HG03103 (cell line): ENCODE results near the gene NUDT14.

Source experiments
- ATAC-seq: cut with Tn5 transposase; IDR thresholded peaks from one replicate; pipeline ENCODE4 v1.9.1; 2021; ENCODE audit warnings: low read depth; ENCODE audit not compliant: unreplicated experiment

NUDT14 gene

DNA sequence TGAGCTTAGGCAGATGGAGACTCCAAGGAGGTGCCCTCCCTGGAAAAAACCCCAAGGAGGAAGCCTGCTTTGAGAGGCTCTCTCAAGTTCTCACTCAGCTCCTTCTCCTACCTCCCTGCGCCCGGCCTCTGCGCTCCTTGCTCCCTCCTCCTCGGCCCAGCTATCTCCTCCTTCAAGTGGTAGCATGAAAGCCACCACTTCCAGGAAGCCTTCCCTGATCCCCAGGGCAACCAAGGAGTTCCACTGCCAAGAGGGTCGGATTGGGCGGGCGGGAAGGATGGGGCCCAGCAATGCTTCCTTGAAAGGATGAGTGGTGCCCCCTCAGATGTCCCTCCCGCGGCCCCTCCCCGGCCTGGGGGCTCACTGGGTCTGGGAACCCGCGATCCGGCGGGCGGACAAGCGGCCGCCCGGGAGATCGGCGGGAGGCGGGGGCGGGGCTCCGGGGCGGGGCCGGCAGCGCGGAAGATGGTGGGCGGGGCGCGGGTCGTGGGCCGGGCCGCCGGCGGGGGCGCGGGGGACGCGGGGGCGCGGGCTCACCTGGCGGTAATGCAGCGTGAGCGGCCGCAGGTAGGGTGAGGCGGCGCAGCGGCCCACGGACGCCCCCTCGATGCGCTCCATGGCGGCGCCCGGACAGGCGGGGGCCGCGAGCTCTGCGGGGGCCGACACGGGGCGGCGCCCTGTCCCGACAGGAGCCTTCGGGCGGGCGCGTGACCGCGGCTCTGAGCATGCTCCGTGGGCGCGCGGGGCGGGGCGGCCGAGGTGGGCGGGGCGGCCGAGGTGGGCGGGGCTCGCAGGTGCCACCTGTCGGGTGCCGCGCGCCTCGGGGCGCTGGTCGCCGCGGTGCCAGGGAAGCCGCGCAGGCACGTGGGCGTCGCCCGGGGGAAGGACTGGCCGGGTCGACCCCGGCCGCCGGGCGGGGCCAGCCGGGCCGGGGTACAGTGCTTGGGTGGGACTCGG, at the start of gene NUDT14:
Gene NUDT14 (minus strand): TSS at position 721 of the 957 bp plus-strand sequence. CDS start 103 bp downstream, at position 618.
- peak; percentile 68 for ATAC-seq

DNA sequence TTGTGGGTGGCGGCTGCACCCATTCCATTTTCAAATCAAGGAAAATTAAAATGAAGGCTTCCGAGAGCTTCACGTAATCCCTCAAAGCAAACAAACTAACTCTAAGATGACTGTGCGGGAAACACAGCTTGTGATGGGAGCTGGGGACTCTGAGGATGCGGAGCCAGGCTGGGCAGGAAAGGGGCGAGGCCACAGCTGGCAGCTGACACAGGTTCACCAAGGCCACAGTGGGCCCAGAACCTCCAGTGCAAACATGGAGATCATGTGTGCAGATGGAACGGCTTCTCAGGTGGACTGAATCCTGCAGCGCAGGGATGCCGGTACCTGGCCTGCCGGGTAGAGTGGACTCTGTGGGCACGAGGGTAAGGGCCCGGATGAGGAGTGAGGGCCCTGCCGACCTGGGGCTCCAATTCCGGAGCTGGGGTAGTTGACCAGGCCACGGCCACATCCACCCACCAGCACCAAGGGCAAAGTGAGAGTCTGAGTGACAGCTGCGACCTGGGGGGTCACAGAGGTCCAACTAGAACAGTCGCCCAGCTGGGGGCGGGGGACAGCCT, 48.1 kb upstream of the NUDT14 start:
- no peak for ATAC-seq

DNA sequence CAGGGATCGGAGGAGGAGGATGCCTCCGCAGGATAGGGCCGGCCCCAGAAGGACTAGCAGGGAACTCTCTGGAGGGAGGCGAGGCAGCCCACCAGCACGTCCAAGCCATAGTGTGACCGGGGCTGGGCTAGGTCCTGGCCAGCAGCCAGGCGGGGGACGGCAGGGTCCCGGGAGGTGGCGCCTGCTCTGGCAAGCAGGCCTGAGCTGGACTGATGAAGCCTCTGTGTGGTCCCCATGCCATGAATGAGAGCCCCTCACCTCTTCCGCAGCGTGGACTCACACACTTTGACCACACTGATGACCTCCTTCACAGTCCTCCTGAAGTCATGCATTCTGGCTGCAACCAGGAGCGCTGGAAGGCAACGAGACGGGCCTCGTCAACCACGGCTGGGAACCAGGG, 47.5 kb upstream of the NUDT14 start:
- no peak for ATAC-seq

DNA sequence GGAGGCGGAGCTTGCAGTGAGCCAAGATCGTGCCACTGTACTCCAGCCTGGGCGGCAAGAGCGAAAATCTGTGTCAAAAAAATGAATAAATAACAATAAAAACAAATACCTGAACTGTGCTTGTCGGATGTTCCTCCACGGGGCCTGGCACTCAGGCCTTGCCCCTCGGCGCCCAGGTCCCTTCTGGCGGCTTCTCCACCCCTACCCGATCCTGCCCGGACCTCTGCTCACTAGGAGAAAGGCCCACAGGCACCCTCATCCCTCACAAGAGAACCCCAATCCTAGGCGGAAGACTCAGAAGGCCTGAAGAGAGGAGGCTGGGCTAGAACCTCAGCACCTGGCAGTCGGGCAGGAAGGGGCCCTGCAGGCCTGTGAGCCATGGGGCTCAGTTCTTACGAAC, 46.2 kb upstream of the NUDT14 start:
- ATAC-seq: no peak

DNA sequence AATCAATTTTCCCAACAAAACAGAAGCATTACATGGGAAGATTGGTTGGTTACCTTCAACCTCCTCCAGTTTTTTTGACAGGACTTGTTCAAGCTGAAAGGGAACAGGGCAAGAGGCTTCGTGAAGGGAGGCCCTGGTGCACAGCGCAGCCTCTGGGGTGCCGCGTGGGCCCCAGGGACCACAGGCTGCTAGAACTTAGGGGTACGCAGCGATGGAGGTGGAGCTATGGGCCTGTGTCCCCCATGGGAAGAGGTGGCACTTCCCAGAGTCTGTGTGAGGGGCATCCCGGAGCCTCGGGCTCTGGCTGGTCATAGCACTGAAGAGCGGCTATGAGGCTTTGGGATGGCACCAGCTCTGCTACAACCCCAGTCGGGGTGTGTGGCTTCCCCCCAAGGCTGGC, 45.1 kb upstream of the NUDT14 start:
- no peak for ATAC-seq

DNA sequence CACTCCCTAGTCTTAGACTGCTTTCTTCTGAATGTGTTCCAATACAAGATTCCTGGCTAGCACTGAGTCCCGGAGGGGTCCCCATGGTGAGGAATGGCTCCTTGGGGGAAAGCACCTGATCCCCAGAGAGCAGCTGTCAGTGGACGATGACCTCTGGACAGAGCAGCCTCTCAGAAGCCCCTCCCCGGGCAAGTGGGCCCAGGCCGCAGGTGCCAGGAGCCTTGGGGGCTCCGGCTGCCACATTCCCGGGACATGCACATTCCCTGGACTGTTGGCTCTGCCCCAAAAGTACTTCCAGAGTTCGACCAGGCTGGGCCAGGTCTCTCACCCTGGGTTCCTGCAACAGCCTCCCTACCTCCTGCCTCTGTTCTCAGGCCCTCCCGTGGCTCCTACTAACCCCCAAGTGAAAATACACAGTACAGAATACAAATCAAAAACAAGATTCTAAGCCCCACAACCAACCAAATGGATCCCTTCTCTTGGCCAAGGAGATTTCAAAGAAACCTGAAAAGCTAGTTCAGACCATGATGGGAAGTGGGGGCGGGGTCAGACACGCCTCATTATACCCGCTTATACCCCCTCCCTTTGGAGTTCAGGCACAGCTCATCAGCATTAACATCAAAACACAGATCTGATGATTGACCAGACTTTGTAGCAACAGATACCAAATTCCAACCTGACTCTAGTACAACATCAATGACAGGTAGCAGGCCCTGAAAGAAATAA, 43.9 kb upstream of the NUDT14 start:
- ATAC-seq: no peak

DNA sequence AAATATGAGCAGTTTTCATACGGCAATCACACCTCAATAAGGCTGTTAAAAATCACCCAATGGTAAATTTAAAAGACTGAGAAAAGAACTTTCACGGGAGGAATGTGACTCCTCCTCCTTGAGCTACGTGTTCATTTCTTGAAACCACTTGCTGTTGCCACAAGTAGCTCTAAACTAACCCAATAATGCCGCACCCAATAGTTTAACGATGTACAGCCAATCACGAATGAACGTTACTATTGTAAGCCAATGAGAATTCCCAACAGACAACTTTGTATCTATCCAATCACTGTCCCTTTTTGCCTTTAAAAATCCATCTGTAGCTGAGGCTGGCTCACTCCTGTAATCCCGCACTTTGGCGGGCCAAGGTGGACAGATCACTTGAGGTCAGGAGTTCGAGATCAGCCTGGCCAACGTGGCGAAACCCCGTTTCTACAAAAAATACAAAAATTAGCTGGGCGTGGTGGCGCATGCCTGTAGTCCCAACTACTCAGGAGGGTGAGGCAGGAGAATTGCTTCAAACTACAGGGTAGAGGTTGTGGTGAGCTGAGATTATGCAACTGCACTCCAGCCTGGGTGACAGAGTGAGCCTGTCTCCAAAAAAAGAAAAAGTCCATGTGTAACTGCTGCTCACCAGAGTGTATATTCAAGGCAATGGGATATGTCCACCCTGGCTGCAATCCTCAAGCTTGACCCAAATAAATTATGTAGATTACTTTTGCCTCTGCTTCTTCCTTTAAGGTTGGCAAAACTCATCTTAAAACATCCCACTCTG, 42.8 kb upstream of the NUDT14 start:
- no peak for ATAC-seq

DNA sequence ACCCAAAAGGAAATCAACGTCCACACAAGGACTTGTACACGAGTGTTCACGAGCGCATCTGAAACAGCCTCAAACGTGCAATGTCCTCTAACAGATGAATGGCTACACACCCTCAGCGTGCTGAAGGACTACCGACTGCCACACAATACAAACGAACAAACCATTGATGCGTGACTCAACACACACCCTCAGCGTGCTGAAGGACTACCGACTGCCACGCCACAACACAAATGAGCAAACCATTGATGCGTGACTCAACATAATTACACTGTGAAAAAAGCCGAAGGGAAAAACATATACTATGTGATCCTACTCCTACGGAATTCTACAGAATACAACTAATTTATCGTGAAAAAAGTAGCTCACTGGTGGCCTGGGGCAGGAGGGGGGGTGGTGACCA, 42.1 kb upstream of the NUDT14 start:
- no peak for ATAC-seq

DNA sequence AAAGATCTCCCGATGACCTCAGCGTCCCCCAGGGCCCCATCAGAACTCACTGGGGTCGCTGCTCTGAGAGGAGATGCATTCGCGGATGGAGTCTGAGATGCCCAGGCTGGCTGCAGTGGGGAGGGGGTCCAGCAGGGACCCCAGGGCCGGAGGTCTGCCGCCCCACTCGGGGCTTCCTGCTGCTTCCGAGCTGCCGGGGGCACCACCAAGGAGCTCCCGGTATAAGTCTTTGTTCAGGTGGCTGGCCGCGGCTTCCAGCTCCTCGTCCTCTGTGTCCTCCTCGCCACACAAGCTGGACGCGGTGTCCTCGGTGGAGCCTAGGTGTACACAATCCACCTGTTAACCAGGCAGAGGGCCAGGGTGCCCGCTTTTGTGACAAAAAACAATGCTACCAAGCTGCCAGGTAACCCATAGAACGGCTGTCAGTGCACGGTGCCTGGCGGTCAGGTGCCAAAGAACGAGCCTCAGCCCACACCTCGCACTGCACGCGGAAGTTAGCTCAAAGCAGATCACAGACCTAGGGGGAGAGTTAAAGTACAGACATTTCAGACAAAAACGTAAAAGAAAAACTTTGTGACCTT, 40.6 kb upstream of the NUDT14 start:
- ATAC-seq: no peak

DNA sequence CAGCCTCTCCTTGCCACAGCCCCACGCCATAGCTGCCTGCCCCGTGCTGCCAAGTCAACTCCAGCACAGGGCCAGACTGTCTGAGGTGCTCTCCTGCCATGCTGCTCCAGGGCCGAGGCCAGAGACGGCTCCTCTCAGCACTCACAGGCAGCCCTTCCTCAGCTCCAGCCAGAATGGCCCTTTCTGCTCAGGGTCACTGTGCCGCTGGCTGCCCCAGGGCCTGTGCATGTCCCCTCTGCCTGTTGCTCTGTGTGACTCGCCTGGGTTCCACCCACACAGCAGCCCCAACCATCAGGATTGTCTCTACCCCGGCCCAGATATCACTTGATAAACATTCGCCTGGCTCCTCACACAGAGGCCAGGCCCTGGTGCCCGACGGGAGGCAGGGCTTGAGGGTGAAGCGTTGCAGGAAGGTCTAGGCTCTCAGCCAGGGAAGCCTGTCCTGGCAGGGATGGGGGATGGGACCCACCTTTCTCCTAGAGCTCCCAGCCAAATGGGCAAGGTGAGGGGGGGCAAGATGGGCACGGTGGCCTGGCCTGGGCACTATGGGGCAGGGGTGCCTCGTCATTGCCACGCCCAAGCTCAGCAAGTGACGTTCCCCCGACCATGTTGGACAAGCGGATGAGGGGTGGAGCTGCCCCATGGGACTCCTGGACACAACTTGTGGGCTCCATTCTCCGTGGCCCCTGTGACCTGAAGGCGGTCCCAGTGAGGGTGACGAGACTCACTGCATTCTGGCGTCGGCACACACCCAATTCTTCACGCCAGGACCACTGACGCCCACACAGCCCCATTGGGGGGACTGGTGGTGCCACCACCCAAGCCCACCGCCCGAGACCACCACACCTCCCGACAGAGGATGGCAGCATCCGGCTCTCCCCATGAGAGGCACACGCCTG, 39.8 kb upstream of the NUDT14 start:
- no peak for ATAC-seq

DNA sequence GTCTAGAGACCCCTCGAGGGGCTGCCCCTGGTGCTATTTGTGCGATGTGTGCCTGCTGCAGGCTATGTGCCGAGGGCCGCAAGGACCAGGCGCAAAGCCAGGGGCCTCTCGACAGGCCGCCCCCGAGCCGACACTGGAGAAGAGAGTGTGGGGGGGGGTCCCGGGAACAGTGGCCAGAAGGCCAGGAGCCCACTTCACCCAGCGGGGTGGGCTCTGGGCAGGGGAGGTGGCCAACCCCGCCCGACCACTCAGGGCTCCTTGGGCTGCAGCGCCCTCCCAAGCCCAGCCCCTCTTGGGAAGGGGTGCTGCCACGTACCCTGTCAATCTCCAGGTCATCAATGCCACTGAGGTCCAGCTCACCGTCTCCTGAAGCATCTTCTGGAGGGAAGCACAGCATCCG, 38.6 kb upstream of the NUDT14 start:
- no peak for ATAC-seq

DNA sequence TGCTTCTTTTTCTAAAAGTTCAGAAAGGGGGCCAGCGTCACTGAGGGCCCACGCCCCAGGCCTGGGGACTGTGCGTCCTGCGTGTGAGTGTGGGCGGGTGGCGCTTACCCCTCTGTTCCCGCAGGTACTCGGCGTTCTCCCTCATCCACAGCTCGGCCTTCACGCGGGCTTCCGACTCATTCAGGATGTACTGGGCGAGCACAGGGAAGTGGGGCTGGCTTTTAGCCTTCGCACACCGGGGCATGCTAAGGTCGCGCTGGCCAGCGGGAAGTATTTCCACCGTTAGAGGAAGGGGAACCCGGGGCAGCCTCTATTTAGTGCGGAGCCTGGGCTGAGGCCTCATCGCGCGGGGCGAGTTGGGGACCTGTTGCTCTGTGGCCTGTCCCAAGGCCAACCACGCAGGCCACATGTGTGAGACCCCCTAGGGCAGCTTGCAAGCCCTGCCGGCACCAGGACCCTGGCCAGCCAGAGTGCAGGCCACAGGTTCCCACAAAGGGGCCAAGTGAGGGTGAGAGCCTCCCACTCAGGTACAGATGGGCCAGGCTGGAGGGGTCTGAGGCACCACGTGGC, 38.0 kb upstream of the NUDT14 start:
- ATAC-seq: no peak

DNA sequence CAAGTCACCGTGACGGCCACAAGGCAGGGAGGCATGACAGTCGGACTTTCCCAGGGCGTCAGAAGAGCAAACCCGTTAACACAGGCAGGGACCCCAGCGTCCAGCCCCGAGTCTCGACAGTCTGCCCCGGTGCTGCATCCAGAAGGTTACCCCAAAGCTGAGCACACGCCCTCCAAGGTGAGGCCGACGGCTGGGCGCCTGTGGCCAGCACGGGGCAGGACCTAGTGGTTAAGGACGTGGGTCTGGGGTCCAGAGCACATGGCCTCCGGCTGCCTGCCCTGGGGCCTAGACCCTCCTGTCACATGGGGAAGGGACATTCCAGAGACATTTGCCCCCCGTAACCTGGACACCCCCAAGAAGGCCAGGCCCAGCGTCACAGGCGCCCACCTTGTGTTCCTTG, 37.5 kb upstream of the NUDT14 start:
- no peak for ATAC-seq

DNA sequence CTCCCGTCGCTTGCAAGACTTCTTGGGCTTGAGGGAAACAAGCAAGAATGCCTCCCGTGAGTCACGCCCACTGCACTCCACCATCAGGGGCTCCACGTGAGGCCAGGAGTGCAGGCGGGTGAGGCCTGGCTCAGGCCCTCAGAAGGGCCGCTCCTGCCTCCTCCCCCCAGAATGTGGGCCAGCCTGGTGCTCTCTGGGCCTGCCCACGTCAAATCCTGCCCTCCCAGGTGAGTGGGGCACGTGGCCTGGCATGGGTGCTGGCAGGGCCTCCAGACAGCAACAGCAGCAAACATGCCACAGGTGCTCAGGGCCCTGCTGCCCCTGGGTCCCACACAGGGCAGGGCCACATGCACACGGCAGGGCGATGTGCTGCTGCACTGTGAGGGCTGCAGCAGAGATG, 36.7 kb upstream of the NUDT14 start:
- ATAC-seq: no peak

DNA sequence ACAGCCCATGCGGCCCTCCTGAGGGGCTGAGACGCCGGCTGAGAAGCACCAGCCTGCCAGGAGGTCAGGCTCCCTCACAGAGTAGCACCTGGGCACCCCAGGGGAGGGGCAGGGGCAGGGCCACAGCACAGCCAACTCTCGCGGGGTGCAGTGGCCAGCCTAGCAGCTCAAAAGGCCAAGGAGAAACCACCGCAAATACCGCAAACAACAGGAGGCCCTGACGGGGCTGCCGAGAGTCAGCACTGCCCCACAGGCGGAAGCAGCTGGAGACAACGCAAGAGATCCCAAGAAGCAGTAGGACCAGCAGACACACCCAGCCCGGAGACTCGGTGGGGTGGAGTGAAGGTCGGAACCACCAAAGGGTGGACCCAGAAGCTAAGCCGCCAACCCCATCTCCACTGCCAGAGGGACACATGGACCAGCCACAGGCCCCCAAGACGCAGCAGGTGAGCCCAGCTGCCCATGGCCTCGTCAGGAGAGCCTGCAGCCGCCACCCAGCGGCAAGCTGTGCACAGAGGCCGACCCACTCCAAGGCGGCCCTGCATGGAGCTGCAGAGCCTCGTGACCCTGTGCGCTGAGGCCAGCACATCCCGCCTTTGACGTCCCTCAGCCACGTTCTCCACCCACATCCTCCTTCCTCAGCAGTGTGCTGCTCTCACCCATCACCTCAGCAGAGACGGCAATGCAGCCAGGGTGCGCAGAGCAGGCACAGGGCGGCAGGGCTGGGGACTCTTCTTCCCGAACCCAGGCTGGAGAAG, 35.6 kb upstream of the NUDT14 start:
- ATAC-seq: no peak

DNA sequence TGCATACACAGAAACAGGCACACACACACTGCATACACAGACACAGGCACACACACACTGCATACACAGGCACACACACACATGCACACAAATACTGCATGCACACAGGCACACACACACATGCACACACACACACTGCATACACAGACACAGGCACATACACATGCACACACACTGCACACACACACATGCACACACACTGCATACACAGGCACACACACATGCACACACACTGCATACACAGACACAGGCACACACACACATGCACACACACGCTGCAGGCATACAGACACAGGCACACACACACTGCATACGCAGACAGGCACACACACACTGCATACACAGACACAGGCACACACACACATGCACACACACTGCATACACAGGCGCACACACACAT, 34.5 kb upstream of the NUDT14 start:
- ATAC-seq: no peak

DNA sequence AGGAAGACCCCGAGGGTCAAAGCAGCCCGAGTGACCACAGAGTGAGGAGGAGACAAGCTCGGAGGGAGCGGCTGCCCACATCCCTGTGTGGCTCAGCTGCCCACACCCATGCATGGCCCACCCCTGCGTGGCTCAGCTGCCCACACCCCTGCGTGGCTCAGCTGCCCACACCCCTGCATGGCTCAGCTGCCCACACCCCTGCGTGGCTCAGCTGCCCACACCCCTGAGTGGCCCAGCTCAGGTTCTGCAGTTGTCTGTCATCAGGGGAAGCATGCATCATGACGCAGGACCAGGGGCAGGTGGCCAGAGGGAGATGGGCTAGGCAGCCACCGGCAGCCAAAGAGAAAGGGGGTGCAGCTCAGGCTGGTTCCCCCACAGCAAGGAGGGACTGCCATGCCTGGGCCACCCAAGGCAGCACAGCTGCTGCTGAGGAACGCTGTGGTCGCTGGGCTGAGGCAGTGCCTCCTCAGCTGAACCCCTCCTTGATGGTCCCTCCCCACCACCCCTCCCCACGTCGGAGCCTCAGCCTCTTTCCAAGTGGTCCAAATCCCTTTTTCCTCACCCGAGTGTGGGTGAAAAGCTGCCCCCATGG, 33.3 kb upstream of the NUDT14 start:
- ATAC-seq: no peak

DNA sequence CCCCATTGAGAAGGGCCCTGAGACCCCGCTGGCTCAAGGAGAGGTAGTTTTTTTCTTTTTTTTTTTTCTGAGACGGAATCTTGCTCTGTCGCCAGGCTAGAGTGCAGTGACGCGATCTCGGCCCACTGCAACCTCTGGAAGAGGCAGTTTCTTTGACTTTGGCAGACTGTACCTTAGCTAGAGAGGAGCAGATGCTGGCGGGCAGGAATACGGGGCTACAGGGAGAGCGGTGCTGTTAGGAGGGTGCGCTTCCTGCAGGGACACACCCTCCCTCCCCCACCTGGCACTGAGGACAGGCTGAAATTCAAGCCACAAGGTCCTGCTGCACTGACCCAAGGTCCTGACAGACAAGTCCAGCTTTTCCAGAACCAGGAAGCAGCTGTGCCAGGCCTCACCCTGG, 32.2 kb upstream of the NUDT14 start:
- no peak for ATAC-seq
